Vagina (tissue), 2 donors: ENCODE data around the gene TGFBR2.

Experiments
- CTCF ChIP-seq, 3 experiments: fragments of 450-650 bp in 2 of 3; fragments of 200-600 bp in 1 of 3; sonication (generic) in 1 of 3; IDR thresholded peaks; one replicate each; pipeline ENCODE4 v1.5.1; 2017 to 2019; ENCODE audit warnings: antibody characterized with exemption in 3 of 3, mild to moderate bottlenecking in 2 of 3, moderate library complexity in 2 of 3
- POLR2A ChIP-seq, 2 donors: fragments of 450-650 bp; IDR thresholded peaks; one replicate each; pipeline ENCODE4 v1.6.1; 2017; ENCODE audit warnings: antibody characterized with exemption in 2 of 2, mild to moderate bottlenecking in 2 of 2, moderate library complexity in 2 of 2
- POLR2AphosphoS5 ChIP-seq, 2 donors: sonication (generic); formaldehyde crosslinking; IDR thresholded peaks; one replicate each; pipeline ENCODE4 v1.9.0; 2017; ENCODE audit warnings: antibody characterized with exemption in 2 of 2, mild to moderate bottlenecking in 2 of 2, low read depth in 1 of 2; ENCODE audit not compliant: insufficient read depth in 1 of 2

DNA sequence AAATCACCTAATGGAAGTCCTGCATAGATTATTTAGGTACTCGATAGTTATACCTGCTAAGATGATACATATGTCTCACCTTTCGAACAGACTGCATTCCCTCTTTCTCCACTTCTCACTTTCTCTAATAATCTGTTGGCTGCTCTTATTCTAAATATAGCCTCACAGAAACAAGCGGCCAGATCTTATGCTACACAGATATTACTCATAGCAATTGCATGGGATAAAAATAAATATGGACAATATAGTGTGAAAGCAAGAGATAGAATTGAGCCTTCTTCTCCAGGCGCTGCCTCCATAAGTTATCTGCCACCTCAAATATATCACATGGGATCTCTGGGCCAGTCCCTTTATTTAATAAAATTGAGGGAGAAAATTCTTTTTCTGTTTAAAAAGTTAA, 29.5 kb upstream of the TGFBR2 start:
- TF ChIP-seq CTCF (IDR thresholded peaks at IDR 0.05): no peak
- no peak for TF ChIP-seq POLR2AphosphoS5 (IDR thresholded peaks at IDR 0.05; ENCODE audit: insufficient read depth in 1 of 2, low read depth in 1 of 2)
- TF ChIP-seq POLR2A (IDR thresholded peaks at IDR 0.05): no peak
